Subcutaneous abdominal adipose tissue (tissue), 5 donors: ENCODE data around the gene KCNG2.
"Not testable (repeated sequence)": the region's sequence is repeated elsewhere in the genome, so short reads cannot be mapped to it uniquely, and the experiment has no call there.

Experiments
- H3K27ac ChIP-seq: one replicate; pipeline ENCODE4 v1.7.0; 2013; ENCODE audit warnings: low read depth, mild to moderate bottlenecking, inconsistent platforms, low read length, moderate library complexity
- H3K27me3 ChIP-seq, 5 donors: one replicate each; pipeline ENCODE4 v1.7.0; 2013; ENCODE audit warnings: low read length in 5 of 5, inconsistent platforms in 1 of 5; ENCODE audit not compliant: control insufficient read depth in 5 of 5, insufficient read depth in 4 of 5
- H3K36me3 ChIP-seq, 5 donors: one replicate each; pipeline ENCODE4 v1.7.0; 2013; ENCODE audit warnings: low read length in 5 of 5; ENCODE audit not compliant: control insufficient read depth in 5 of 5, insufficient read depth in 5 of 5
- H3K4me1 ChIP-seq, 5 donors: one replicate each; pipeline ENCODE4 v1.7.0; 2013; ENCODE audit warnings: low read length in 5 of 5, mild to moderate bottlenecking in 3 of 5, moderate library complexity in 1 of 5; ENCODE audit not compliant: control insufficient read depth in 5 of 5, insufficient read depth in 5 of 5
- H3K4me3 ChIP-seq, 5 donors: one replicate each; pipeline ENCODE4 v1.7.0; 2013; ENCODE audit warnings: low read length in 5 of 5, low read depth in 1 of 5
- H3K9ac ChIP-seq, 5 donors: one replicate each; pipeline ENCODE4 v1.7.0; 2013; ENCODE audit warnings: low read length in 5 of 5, mild to moderate bottlenecking in 4 of 5, moderate library complexity in 3 of 5
- H3K9me3 ChIP-seq, 5 donors: one replicate each; pipeline ENCODE4 v1.7.0; 2013; ENCODE audit warnings: low read length in 5 of 5; ENCODE audit not compliant: control insufficient read depth in 5 of 5
- donor health status: healthy.
- donor health status: healthy.
- donor health status: healthy.
- donor health status: healthy.
- donor health status: healthy.

The KCNG2 gene

GRCh38 chr18:79874553-79875530, 77.1 kb downstream of the KCNG2 start:
- H3K9ac ChIP-seq: no peak overlapping the region

GRCh38 chr18:79875531-79875919, 77.8 kb downstream of the KCNG2 start:
- Histone ChIP-seq H3K9me3 (peaks cover 0 to 8% (median 0%) of the 10 kb centered on the region in 5 donors), H3K36me3 (no peaks in the 10 kb centered on the region), H3K9ac (no peak overlapping the region), H3K27me3 (peaks cover 0 to 30% (median 15%) of the 10 kb centered on the region in 5 donors), H3K27ac (no peak overlapping the region), H3K4me1 (peaks cover 0 to 6% (median 3%) of the 10 kb centered on the region in 5 donors), H3K4me3 (no peak overlapping the region)

More at GRCh38 chr18:79874553-79875530, 77.1 kb downstream of the KCNG2 start:
- Histone ChIP-seq H3K9me3 (peaks cover 0 to 8% (median 0%) of the 10 kb centered on the region in 5 donors), H3K36me3 (no peaks in the 10 kb centered on the region), H3K27ac (no peak overlapping the region), H3K27me3 (peaks cover 0 to 30% (median 15%) of the 10 kb centered on the region in 5 donors), H3K4me1 (peaks cover 0 to 6% (median 3%) of the 10 kb centered on the region in 5 donors), H3K4me3 (no peak overlapping the region)

- no peak overlapping the region for H3K9ac ChIP-seq
- H3K27ac ChIP-seq: no peak overlapping the region
- H3K36me3 ChIP-seq: no peaks in the 10 kb centered on the region
- no peak overlapping the region for H3K4me3 ChIP-seq
- H3K4me1 ChIP-seq: peaks cover 0 to 6% (median 3%) of the 10 kb centered on the region in 5 donors
- H3K27me3 ChIP-seq: peaks cover 0 to 30% (median 15%) of the 10 kb centered on the region in 5 donors
- H3K9me3 ChIP-seq: peaks cover 0 to 8% (median 0%) of the 10 kb centered on the region in 5 donors
Observed at GRCh38 chr18:79875931-79876461, 78.3 kb downstream of the KCNG2 start.

GRCh38 chr18:79876497-79876896, 78.8 kb downstream of the KCNG2 start:
- no peak overlapping the region for H3K4me3 ChIP-seq
- peaks cover 0 to 30% (median 13%) of the 10 kb centered on the region in 5 donors for H3K27me3 ChIP-seq
- H3K36me3 ChIP-seq: no peaks in the 10 kb centered on the region
- H3K27ac ChIP-seq: no peak overlapping the region
- peaks cover 0 to 6% (median 3%) of the 10 kb centered on the region in 5 donors for H3K4me1 ChIP-seq
- H3K9ac ChIP-seq: no peak overlapping the region
- peaks cover 0 to 8% (median 0%) of the 10 kb centered on the region in 5 donors for H3K9me3 ChIP-seq

GRCh38 chr18:79877163-79878091, 79.7 kb downstream of the KCNG2 start:
- H3K27ac ChIP-seq: no peak overlapping the region
- peaks cover 0 to 28% (median 13%) of the 10 kb centered on the region in 5 donors for H3K27me3 ChIP-seq
- H3K9ac ChIP-seq: no peak overlapping the region
- H3K9me3 ChIP-seq: peaks cover 0 to 8% (median 0%) of the 10 kb centered on the region in 5 donors
- no peaks in the 10 kb centered on the region for H3K36me3 ChIP-seq
- no peak overlapping the region for H3K4me3 ChIP-seq
- peaks cover 0 to 6% (median 3%) of the 10 kb centered on the region in 5 donors for H3K4me1 ChIP-seq

GRCh38 chr18:79878246-79878645, 80.5 kb downstream of the KCNG2 start:
- H3K27ac ChIP-seq, H3K36me3 ChIP-seq, H3K4me3 ChIP-seq, H3K9me3 ChIP-seq, H3K4me1 ChIP-seq, H3K9ac ChIP-seq: not testable (repeated sequence)
- H3K27me3 ChIP-seq: peaks cover 0 to 28% (median 11%) of the 10 kb centered on the region in 5 donors

GRCh38 chr18:79878741-79879378, 81.1 kb downstream of the KCNG2 start:
- H3K4me1 ChIP-seq: peaks cover 0 to 1% (median 0%) of the 10 kb centered on the region in 5 donors
- no peak overlapping the region for H3K4me3 ChIP-seq
- H3K36me3 ChIP-seq: no peaks in the 10 kb centered on the region
- H3K9me3 ChIP-seq: peaks cover 0 to 8% (median 0%) of the 10 kb centered on the region in 5 donors
- no peak overlapping the region for H3K9ac ChIP-seq
- H3K27ac ChIP-seq: no peak overlapping the region
- peaks cover 0 to 25% (median 11%) of the 10 kb centered on the region in 5 donors for H3K27me3 ChIP-seq

- H3K9ac ChIP-seq: no peak overlapping the region
- no peak overlapping the region for H3K4me3 ChIP-seq
- H3K9me3 ChIP-seq: peaks cover 0 to 8% (median 0%) of the 10 kb centered on the region in 5 donors
- H3K4me1 ChIP-seq: no peaks in the 10 kb centered on the region
- no peak overlapping the region for H3K27ac ChIP-seq
- H3K36me3 ChIP-seq: no peaks in the 10 kb centered on the region
- H3K27me3 ChIP-seq: peaks cover 0 to 21% (median 11%) of the 10 kb centered on the region in 5 donors
Observed at GRCh38 chr18:79879566-79879965, 81.8 kb downstream of the KCNG2 start.

- H3K27me3 ChIP-seq: peaks cover 0 to 9% (median 0%) of the 10 kb centered on the region in 5 donors
- H3K4me1 ChIP-seq: peaks cover 0 to 2% (median 0%) of the 10 kb centered on the region in 5 donors
- H3K9me3 ChIP-seq: peaks cover 0 to 8% (median 0%) of the 10 kb centered on the region in 5 donors
- no peak overlapping the region for H3K4me3 ChIP-seq
- no peak overlapping the region for H3K27ac ChIP-seq
- no peaks in the 10 kb centered on the region for H3K36me3 ChIP-seq
- no peak overlapping the region for H3K9ac ChIP-seq
Observed at GRCh38 chr18:79881695-79882094, 84.0 kb downstream of the KCNG2 start.
